VCaP (cell line): ENCODE results near the gene COX5A.
A peak's percentile ranks its signal among the peaks of the same experiment; 100 is the strongest.
"Not testable (repeated sequence)": the region's sequence is repeated elsewhere in the genome, so short reads cannot be mapped to it uniquely, and the experiment has no call there.

ENCODE experiments used
- H3K27ac ChIP-seq: fragments of 450-650 bp; 2 replicates; pipeline ENCODE4 v1.5.1; 2017
- TF ChIP-seq, protein P1 (sequence below): fragments of 450-650 bp; conservative IDR thresholded peaks from 2 replicates; pipeline ENCODE4 v1.5.1; 2017; ENCODE audit warnings: mild to moderate bottlenecking, moderate library complexity

The COX5A gene

DNA sequence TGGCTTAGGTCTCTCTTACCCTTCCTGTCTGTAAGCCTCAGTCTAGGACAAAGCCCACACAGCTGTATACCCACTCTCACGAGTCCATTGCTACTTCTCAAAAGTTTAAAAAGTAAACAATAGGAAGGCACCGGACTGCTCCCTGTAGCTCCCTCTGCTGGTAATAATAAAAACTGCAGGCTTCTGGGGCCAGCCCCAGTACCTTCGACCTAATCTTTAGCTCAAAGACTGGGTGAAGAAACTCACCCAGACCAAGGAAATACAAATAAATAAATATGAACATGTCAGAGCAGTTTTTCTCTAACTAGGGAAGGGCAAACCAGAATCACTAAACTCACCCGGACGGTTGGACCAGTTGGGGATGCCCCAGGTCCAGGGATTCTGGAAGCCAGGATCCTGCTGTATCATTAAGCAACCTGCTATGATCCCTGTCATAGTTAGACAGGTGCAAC is 36.2 kb downstream of the COX5A start:
- TF ChIP-seq, protein P1, sequence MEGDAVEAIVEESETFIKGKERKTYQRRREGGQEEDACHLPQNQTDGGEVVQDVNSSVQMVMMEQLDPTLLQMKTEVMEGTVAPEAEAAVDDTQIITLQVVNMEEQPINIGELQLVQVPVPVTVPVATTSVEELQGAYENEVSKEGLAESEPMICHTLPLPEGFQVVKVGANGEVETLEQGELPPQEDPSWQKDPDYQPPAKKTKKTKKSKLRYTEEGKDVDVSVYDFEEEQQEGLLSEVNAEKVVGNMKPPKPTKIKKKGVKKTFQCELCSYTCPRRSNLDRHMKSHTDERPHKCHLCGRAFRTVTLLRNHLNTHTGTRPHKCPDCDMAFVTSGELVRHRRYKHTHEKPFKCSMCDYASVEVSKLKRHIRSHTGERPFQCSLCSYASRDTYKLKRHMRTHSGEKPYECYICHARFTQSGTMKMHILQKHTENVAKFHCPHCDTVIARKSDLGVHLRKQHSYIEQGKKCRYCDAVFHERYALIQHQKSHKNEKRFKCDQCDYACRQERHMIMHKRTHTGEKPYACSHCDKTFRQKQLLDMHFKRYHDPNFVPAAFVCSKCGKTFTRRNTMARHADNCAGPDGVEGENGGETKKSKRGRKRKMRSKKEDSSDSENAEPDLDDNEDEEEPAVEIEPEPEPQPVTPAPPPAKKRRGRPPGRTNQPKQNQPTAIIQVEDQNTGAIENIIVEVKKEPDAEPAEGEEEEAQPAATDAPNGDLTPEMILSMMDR = peak; percentile 100
- H3K27ac ChIP-seq = peak overlapping the region; percentile 98

DNA sequence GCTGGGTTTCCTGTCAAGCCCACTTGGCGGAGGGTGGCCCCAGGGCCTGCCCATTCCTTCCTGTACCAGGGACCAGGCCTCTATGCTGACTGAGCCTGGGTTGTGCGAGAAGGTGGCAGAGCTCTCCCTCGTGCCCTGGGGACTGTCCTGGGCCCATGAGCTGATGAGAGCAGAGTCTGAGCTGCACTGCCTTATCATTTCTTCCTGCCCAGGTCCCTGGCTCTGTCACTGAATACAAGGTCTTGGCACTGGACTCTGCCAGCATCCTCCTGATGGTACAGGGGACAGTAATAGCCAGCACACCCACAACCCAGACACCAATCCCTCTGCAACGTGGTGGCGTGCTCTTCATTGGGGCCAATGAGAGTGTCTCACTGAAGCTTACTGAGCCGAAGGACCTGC is 40.6 kb downstream of the COX5A start:
- H3K27ac ChIP-seq = no peak overlapping the region
- TF ChIP-seq, protein P1 = no peak

DNA sequence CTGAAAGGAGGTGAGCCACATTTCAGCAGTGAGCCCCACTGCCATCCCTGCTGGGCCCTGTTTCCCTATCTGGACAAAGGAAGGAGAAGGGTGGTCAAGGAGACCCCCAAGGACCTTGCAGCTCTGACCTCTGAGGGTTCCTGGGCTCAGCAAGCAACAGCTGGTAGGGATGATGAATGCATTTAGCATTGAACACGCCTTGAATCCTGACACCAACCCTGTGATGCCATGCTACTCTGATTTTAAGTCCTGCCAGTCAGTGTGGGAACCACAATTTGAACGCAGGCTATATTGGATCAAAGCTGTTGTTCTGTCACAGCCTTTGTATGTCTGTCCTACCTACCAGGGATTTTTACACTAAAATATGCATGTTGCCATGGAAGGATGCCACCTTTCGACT is 41.6 kb downstream of the COX5A start:
- TF ChIP-seq, protein P1 = no peak

DNA sequence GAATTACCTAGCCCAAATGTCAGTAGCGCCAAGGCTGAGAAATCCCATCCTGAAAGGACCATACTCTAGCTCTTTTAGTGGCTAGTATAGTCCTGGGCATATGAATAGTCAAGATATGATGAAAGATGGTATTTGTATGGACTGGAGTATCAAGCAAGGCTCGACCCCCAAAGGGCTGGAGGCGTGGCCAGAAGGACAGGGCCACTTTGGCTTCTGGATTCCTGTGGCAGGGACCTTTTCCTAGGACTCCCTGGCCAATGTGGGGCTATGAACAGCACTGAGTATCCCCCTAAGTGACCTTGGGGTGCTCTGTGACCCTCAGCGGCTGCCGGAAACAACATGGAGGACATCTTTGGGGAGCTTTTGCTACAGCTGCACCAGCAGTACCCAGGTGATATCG is 42.0 kb downstream of the COX5A start:
- TF ChIP-seq, protein P1 = no peak
- no peak overlapping the region for H3K27ac ChIP-seq

More for the DNA sequence above, 41.6 kb downstream of the COX5A start:
- H3K27ac ChIP-seq = no peak overlapping the region

DNA sequence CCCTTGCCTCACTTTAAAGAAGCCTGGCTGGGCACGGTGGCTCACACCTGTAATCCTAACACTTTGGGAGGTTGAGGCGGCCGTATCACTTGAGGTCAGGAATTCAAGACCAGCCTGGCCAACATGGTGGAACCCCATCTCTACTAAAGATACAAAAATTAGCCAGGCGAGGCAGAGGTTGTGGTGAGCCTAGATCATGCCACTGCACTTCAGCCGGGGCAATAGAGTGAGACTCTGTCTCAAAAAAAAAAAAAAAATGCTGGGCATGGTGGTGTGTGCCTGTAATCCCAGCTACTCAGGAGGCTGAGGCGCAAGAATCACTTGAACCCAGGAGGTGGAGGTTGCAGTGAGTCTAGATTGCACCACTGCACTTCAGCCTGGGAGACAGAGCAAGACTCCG is 43.5 kb downstream of the COX5A start:
- H3K27ac ChIP-seq = not testable (repeated sequence)

DNA sequence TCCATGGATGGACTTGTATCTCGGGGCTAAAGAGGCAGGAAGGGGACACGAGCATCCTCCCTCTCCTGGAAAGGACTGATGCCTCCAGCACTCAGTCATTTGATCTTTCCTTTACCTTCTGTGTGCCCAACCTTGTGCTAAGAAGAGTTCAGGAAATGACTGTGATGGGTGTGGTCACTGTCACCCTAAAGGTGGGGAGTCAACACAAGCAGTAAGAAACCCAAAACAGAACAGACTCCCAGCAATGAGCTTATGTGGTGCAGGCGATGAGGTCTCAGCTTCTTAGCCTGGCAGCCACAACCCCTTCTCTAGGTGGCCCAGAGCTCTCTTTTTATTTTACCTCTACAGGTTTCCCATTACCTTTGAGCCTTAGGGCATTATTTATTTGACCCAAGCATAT is 44.2 kb downstream of the COX5A start:
- H3K27ac ChIP-seq = no peak overlapping the region
- TF ChIP-seq, protein P1 = no peak

DNA sequence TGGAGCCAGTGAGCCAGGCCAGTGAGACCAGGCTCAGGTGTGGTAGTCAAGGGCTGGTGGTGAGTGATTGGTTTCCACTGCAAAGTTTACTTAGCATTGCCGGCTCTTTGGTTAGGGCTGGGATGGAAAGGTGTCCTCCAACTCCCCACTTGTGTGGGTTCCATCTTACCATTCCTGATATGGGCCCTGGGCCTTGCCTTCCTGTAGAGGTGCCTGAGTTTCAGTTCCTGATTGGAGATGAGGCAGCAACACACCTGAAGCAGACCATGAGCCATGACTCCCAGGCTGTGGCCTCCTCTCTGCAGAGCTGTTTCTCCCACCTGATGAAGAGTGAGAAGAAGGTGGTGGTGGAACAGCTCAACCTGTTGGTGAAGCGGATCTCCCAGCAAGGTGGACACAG is 44.9 kb downstream of the COX5A start:
- no peak overlapping the region for H3K27ac ChIP-seq
- TF ChIP-seq, protein P1 = no peak

DNA sequence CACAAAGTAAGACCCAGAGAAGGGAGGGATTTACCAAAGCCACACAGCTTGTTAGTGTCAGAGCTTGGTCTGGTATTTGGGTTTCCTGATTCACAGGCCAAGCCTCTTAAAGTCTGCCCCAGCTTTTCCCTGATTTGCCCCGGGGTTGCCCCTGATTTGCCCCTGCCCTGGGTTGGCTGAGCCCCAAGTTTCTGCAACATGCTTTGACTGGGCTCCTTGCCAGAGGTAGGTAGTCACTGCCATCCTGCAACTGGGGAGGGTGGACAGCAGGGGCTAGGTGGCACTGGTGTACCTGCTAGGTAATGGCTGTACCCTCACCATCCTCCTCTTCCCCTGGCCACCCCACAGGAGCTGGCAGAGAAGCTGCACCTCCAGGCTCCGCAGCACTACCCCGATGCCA is 45.6 kb downstream of the COX5A start:
- TF ChIP-seq, protein P1 = no peak
- H3K27ac ChIP-seq = no peak overlapping the region
